GM12865 (cell line): ENCODE results near the gene OCA2.
"Not testable (repeated sequence)": the region's sequence is repeated elsewhere in the genome, so short reads cannot be mapped to it uniquely, and the experiment has no call there.

Experiments used
- DNase-seq: peaks from one replicate; pipeline ENCODE4 v3.0.0; 2010; ENCODE audit warnings: low read depth
- H3K4me3 ChIP-seq: 2 replicates; pipeline ENCODE4 v1.5.1; 2011; ENCODE audit warnings: mild to moderate bottlenecking, low read depth, low read length, control low read depth
- TF ChIP-seq, protein P1 (sequence below): IDR thresholded peaks from 2 replicates; pipeline ENCODE4 v1.5.1; 2011; ENCODE audit warnings: low read length, control low read depth, low read depth, inconsistent platforms; ENCODE audit not compliant: insufficient read depth; ENCODE audit errors: missing control alignments

OCA2 gene

DNA sequence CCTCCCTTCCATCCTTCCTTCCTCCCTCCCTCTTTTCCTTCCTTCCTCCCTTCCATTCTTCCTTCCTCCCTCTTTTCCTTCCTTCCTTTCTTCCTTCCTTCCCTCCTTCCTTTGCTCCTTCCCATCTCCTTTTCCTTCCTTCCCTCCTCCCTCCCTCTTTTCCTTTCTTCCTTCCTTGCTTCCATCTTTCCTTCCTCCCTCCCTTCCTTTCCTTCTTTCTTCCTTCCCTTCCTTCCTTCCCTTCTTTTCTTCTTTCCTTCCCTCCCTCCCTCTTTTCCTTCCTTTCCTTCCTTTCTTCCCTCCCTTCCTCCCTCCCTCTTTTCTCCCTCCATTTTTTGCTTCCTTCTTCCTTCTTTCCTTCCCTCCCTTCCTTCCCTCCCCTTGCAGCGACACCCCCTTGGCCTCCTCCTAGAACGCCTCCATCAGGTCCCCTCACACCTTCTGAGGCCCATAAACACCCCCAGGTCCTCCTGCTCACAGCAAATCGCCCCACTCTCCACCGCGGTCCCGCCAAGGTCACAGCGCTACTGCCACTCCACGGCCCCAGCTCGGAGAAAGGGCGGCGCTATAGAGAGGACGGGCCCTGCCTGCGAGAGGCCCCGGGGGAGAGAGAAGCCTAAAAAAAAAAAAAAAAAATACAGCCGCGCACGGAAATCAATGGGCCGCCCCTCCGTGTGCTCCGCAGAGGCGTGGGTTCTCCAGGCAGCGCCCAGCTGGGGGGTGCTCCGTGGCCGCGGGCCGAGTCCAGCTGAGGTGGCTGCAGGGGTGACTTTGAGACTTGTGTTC is 328.2 kb downstream of the OCA2 start:
- H3K4me3 ChIP-seq, result no peak overlapping the region
- no peak for DNase-seq
- TF ChIP-seq, protein P1, sequence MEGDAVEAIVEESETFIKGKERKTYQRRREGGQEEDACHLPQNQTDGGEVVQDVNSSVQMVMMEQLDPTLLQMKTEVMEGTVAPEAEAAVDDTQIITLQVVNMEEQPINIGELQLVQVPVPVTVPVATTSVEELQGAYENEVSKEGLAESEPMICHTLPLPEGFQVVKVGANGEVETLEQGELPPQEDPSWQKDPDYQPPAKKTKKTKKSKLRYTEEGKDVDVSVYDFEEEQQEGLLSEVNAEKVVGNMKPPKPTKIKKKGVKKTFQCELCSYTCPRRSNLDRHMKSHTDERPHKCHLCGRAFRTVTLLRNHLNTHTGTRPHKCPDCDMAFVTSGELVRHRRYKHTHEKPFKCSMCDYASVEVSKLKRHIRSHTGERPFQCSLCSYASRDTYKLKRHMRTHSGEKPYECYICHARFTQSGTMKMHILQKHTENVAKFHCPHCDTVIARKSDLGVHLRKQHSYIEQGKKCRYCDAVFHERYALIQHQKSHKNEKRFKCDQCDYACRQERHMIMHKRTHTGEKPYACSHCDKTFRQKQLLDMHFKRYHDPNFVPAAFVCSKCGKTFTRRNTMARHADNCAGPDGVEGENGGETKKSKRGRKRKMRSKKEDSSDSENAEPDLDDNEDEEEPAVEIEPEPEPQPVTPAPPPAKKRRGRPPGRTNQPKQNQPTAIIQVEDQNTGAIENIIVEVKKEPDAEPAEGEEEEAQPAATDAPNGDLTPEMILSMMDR, result no peak

DNA sequence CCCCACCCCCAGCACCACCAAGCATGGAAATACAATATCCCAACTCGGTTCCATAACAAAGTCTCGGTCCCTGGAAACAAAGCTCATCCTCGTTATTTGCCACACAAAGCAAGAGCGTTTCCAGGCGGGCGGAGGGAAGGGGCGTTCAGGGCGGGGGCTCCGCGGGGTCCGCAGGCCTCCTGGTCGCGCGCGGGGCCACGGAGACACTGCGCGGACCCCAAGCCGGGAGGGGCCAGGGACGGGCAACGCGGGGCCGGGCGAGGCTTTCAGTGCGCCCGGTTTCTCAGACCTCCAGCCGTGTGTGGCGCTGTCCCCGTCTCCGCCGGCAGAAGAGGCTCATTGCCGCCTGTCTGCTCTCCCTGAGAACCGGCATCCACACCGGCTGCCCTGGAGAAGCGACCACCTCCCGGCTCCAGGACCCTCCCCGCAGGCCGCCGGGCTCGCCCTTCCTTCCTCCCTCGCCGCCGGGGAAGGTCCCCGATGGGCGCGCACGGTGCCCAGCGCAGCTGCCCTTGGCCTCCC is 329.0 kb downstream of the OCA2 start:
- DNase-seq, result no peak
- H3K4me3 ChIP-seq, result no peak overlapping the region
- TF ChIP-seq, protein P1, result no peak

DNA sequence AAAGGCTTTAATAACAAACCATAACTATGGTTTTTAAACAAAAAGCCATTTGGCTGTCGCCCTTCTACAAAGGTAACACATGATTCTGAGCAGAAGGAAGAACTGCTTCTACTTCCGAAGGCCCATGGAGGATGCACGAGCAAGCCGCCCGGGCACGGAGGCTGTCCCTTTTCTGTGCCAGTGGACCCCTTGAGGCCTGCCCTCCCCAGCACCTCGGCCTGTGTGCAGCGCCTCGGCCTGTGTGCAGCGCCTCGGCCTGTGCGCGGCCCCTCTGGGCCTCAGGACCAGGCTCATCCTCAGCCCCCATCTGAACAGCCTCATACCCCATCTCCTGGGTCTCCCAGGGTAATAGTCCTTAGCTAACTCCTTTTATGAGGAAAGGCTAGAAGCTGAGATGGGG is 329.5 kb downstream of the OCA2 start:
- H3K4me3 ChIP-seq, result no peak overlapping the region
- DNase-seq, result no peak
- TF ChIP-seq, protein P1, result no peak

DNA sequence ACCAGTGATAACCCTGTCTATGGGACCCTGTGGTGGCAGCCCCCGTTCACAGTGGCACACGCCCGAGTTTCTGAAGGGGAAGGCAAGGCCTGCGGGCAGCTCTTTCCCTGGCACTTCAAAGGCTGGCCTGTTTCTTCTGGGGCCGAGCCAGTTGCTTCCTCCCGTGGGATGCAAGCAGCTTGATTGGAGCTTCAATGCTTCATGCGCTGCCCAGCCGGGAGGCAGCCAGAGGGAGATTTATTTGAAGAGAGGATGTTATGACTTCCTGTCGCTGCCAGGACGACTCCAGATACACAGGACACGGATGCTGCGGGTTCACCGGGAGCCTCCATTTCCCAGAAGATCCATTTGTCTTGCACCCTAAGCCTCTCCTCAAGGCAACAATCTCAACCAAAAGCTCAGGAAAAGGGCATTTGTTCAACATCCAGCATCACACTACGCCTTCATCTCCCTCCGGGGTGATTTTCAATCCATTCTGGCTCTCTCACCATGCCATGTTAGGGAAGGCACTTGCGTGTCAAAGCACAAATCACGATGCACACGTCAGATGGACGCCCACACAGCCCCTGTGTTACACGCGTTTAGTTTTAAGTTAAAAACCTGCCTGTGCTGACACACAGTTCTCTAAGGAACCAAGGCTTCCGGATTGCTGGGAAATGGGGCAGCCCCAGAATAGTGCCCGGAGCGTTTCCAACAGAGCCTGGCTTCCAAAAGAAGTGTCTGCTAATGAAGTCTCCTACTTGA is 330.2 kb downstream of the OCA2 start:
- TF ChIP-seq, protein P1, result no peak
- no peak for DNase-seq
- no peak overlapping the region for H3K4me3 ChIP-seq

DNA sequence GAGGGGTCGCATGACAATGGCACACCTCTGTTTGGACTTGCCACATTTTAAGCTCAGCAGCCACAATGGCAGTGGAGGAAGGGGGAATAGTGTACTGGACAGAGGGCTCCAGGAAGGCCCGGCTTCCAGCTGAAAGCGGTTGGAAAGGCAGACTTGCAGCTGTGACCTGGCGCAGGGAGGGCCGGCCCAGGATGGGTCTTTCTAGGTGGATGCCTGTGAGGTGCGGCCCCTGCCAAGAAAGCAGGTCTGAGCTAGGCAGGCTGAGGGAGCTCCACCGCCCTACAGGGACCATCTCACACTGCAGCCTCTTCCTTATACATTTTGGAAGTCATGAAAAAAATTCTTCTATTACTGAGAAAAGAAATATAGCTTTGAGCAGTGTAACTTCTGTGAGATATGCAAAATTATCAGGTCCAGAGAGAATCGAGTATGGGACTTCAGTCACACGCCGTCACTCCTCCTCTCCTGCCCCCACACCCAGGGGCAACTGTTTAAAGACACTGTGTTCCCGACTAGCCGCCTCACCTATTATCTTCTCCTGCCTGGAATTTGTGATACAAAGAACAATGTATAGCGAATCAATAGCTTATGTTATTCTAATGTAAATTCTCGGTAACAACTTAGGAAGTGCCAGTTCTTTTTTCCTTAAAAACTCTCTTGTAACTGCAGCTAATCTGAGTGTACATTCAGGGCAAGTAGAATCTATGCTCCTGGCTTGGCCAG is 331.0 kb downstream of the OCA2 start:
- TF ChIP-seq, protein P1, result no peak
- H3K4me3 ChIP-seq, result no peak overlapping the region
- no peak for DNase-seq

DNA sequence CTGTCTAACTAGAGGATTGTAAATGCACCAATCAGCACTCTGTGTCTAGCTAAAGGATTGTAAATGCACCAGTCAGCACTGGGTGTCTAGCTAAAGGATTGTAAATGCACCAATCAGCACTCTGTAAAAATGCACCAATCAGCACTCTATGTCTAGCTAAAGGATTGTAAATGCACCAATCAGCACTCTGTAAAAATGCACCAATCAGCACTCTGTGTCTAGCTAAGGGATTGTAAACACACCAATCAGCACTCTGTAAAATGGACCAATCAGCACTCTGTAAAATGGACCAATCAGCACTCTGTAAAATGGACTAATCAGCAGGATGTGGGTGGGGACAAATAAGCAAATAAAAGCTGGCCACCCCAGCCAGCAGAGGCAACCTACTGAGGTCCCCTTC is 331.7 kb downstream of the OCA2 start:
- H3K4me3 ChIP-seq, DNase-seq: not testable (repeated sequence)

DNA sequence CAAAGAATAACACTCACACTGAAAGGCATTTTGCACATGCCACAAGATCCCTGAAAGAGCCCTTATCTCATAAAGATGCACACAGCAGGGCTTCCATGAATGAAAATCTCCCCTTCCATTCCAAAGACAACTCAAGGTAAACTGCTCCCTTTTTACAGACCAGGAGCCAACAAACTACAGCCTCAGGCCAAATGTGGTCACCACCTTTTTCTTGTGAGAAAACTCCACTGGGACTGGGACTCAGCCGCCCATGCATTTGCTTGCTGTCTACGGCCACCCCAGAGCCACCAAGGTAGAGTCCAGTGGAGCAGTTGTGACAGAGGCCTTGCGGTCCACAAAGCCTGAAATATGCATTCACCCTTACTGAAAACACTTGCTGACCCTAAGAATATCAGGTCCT is 334.8 kb downstream of the OCA2 start:
- TF ChIP-seq, protein P1, result no peak
- H3K4me3 ChIP-seq, result no peak overlapping the region
- no peak for DNase-seq
